Mesendoderm (in vitro differentiated cells): ENCODE results near the gene PCDHA1. TPM values are rescaled to one million over a fixed set of nuclear protein-coding genes. Genes with fewer than 3 reads are reported as not detected.

Source experiments
- DNase-seq: peaks from one replicate; pipeline ENCODE4 v3.0.0; 2013
- H2AK5ac ChIP-seq: 2 replicates; pipeline ENCODE4 v1.6.1; 2013; ENCODE audit warnings: low read length, inconsistent platforms
- H2BK120ac ChIP-seq: 2 replicates; pipeline ENCODE4 v1.6.1; 2013; ENCODE audit warnings: low read depth, mild to moderate bottlenecking, low read length, moderate library complexity, mixed read lengths
- H2BK15ac ChIP-seq: replicated peaks from 2 replicates; pipeline ENCODE4 v1.6.1; 2013; ENCODE audit warnings: low read depth, mild to moderate bottlenecking, moderate library complexity
- H2BK5ac ChIP-seq: 2 replicates; pipeline ENCODE4 v1.6.1; 2013; ENCODE audit warnings: low read length, inconsistent platforms
- H3K18ac ChIP-seq: 2 replicates; pipeline ENCODE4 v1.6.1; 2013; ENCODE audit warnings: mild to moderate bottlenecking, low read length, mixed read lengths
- H3K23ac ChIP-seq: one replicate; pipeline ENCODE4 v1.6.1; 2013; ENCODE audit warnings: low read length
- H3K27ac ChIP-seq: 2 replicates; pipeline ENCODE4 v1.5.1; 2013; ENCODE audit warnings: low read depth, mild to moderate bottlenecking, inconsistent platforms, low read length, moderate library complexity
- H3K27me3 ChIP-seq: 2 replicates; pipeline ENCODE4 v1.6.1; 2013; ENCODE audit warnings: low read length, control low read depth, mild to moderate bottlenecking, inconsistent platforms; ENCODE audit not compliant: insufficient read depth, poor library complexity
- H3K36me3 ChIP-seq: 2 replicates; pipeline ENCODE4 v1.6.1; 2013; ENCODE audit warnings: low read length, inconsistent platforms; ENCODE audit not compliant: control insufficient read depth, insufficient read depth
- H3K4ac ChIP-seq: one replicate; pipeline ENCODE4 v1.6.1; 2013; ENCODE audit warnings: low read depth, mild to moderate bottlenecking, low read length, moderate library complexity
- H3K4me1 ChIP-seq: 2 replicates; pipeline ENCODE4 v1.6.1; 2013; ENCODE audit warnings: low read depth, low read length, inconsistent platforms; ENCODE audit not compliant: control insufficient read depth
- H3K4me2 ChIP-seq: 2 replicates; pipeline ENCODE4 v1.6.1; 2013; ENCODE audit warnings: low read length
- H3K4me3 ChIP-seq: 2 replicates; pipeline ENCODE4 v1.5.1; 2013; ENCODE audit warnings: mild to moderate bottlenecking, low read length
- H3K56ac ChIP-seq: one replicate; pipeline ENCODE4 v1.6.1; 2013; ENCODE audit warnings: low read length
- H3K79me1 ChIP-seq: 2 replicates; pipeline ENCODE4 v1.6.1; 2013; ENCODE audit warnings: low read length, inconsistent platforms
- H3K79me2 ChIP-seq: 2 replicates; pipeline ENCODE4 v1.6.1; 2013; ENCODE audit warnings: mild to moderate bottlenecking, low read length; ENCODE audit not compliant: control insufficient read depth, insufficient read depth
- H3K9ac ChIP-seq: 2 replicates; pipeline ENCODE4 v1.6.1; 2013; ENCODE audit warnings: low read length, inconsistent platforms
- H4K5ac ChIP-seq: one replicate; pipeline ENCODE4 v1.6.1; 2013; ENCODE audit warnings: low read length
- H4K8ac ChIP-seq: one replicate; pipeline ENCODE4 v1.6.1; 2013; ENCODE audit warnings: low read depth, mild to moderate bottlenecking, control low read depth, low read length, moderate library complexity
- WGBS: extraction: QIAGEN DNeasy Blood & Tissue Kit; methylation state at CpG from one replicate; pipeline ENCODE4 v1.1.7; 2013; ENCODE audit warnings: low lambda C conversion rate, missing lambda C conversion rate; ENCODE audit not compliant: insufficient coverage; ENCODE audit errors: extremely low coverage; 5-methylcytosine and 5-hydroxymethylcytosine counted together
- small RNA-seq: library from polyadenylated mRNA; stranded (forward); fragments of <200 nt; extraction: miRNeasy Mini kit (QIAGEN cat#:217004); gene quantifications from one replicate; pipeline ENCODE3, GENCODE V24; 2013; ENCODE audit not compliant: insufficient read depth

The PCDHA1 gene

DNA sequence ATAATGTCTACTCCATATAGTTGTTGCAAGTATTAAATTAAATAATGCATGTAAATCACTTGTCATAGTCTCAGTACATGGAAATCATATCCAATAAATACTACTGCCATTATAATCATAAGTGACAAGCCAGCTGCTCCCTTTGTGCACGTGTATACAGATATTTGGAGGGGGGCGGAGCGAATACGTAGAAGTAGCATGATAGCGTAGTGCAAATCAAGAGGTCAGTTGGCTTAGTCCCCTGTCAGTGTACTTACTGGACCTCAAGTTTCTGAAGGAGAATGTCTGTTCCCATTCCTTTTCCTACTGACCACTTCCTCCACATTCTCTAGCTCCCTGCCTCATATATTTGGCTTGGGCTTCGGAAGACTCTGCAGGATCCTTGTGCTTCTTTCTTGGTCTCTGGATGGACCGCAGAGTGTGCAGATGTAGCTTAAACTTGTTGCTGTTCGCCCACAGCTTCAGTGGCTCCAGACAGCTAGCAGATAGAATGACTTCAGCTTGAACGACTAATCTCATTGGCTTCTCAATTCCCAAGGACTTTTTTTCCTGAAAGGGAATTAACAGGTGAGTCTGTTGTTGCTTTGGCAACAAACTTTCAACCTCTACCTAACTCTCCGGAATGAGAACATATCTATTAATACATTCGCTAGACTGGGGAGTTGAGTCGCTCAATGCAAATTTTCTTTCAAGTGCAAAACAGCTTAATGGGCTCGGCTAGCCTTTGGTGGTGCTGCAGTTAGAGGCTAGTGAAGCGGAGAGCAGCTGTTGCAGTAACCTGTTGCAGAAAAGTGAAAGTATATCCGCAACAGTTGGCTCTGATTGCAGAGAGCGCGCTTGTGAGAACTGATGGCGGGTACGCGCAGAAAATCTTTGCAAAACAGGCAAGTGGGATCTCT, 264.9 kb downstream of the PCDHA1 start, which contains the start of gene PCDHB1:
Gene PCDHB1, plus strand, starts transcription at position 753 of the 899 bp plus-strand sequence. Its CDS starts 97 bp downstream, at position 850.
- H3K27ac ChIP-seq: no peak within 1 kb of the TSS

DNA sequence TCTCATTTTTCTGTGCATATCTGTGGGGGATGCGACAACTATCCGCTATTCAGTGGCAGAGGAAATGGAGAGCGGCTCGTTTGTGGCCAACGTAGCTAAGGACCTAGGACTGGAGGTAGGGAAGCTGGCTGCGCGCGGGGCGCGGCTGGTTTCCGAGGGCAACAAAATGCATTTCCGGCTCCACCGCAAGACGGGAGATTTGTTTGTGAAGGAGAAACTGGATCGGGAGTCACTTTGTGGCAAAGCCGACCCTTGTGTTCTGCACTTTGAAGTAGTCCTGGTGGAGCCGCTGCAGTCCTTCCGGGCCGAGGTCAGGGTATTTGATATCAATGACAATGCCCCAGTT, 265.6 kb downstream of the PCDHA1 start:
- peaks cover 3% of the 10 kb centered on the region for H3K4me1 ChIP-seq
- H3K56ac ChIP-seq: peak overlapping the region; percentile 6
- H3K27ac ChIP-seq: no peak overlapping the region
- no peak overlapping the region for H4K5ac ChIP-seq
- H2BK15ac ChIP-seq: no peak overlapping the region
- H3K23ac ChIP-seq: no peak overlapping the region
- peak overlapping the region; percentile 5 for H3K9ac ChIP-seq
- no peak overlapping the region for H3K4ac ChIP-seq
- no peaks in the 10 kb centered on the region for H3K79me2 ChIP-seq
- peak overlapping the region; percentile 63 for H3K4me2 ChIP-seq
- H3K18ac ChIP-seq: no peak overlapping the region
- H2BK120ac ChIP-seq: no peak overlapping the region
- peak; percentile 43 for DNase-seq
- no peak overlapping the region for H2AK5ac ChIP-seq
- no peaks in the 10 kb centered on the region for H3K36me3 ChIP-seq
- H3K4me3 ChIP-seq: peak overlapping the region; percentile 25
- H2BK5ac ChIP-seq: no peak overlapping the region
- H4K8ac ChIP-seq: no peak overlapping the region
- no CpG with 5 or more reads among the region's 19 CpGs for WGBS
- H3K27me3 ChIP-seq: peaks cover 4% of the 10 kb centered on the region
- no peaks in the 10 kb centered on the region for H3K79me1 ChIP-seq

More for the DNA sequence above, 264.9 kb downstream of the PCDHA1 start, which contains the start of gene PCDHB1:
- Histone ChIP-seq H3K79me2 (no peaks in the 10 kb centered on the region), H3K18ac (no peak within 1 kb of the TSS), H3K4me3 (peak within 1 kb of the TSS; percentile 25), H2AK5ac (no peak within 1 kb of the TSS), H2BK15ac (no peak within 1 kb of the TSS), H3K23ac (no peak within 1 kb of the TSS), H2BK5ac (no peak within 1 kb of the TSS), H3K4me1 (peaks cover 3% of the 10 kb centered on the region), H4K5ac (no peak within 1 kb of the TSS), H3K9ac (peak within 1 kb of the TSS; percentile 7), H3K56ac (peak within 1 kb of the TSS; percentile 6), H3K36me3 (no peaks in the 10 kb centered on the region), H3K4ac (no peak within 1 kb of the TSS), H2BK120ac (no peak within 1 kb of the TSS), H3K79me1 (no peaks in the 10 kb centered on the region), H3K4me2 (peak within 1 kb of the TSS; percentile 63), H4K8ac (no peak within 1 kb of the TSS), H3K27me3 (peaks cover 4% of the 10 kb centered on the region)
- DNase-seq: peak; percentile 57
- WGBS: no CpG with 5 or more reads among the region's 20 CpGs

Small RNA genes within 50 kb of the gene (small RNA-seq; reads per million reads assigned to genes)
- not detected for gene AC010223.1
